MV-4-11 (cell line): ENCODE measurements around the gene KIF5B.
"Not testable (repeated sequence)": the region's sequence is repeated elsewhere in the genome, so short reads cannot be mapped to it uniquely, and the experiment has no call there.

ENCODE experiments used
- DNase-seq: peaks from one replicate; lab custom pipeline; 2025; lab: John Stamatoyannopoulos, UW

KIF5B gene

DNA sequence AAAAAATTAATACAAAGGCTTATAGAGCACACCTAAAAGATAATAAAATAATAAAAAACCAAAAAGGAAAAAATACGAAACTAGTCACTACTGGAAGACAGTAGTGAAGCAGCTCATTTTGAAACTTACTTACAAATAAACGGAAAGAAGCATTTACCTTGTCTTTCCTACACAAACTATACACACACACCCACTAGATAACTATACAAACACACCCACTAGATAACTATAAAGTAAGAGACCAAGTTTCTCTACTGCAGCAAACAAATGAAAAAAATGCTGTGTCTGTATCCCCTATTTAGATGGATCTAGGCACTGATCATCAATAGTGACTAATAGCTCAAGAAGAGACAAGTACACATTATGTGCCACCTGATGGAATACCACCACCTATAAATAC lies 49.2 kb downstream of the KIF5B start:
- no peak for DNase-seq

DNA sequence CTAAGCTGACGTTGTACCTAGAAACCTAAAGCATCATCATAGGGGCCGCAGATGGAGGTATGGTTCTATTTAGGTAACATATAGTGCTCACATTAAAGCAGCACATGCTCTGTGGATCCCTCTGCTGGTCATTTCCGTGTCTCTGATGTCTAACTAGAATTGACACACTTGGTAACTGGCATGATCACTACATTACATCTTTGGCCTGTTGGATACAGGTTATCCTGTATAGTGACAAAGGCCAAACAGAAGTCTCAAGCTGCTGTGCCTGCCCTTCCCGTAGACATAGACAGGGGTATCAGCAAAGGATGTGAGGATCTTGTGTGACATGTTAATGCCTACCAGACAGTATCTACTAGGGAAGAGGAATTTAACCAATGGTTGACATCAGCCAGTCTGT lies 51.2 kb downstream of the KIF5B start:
- DNase-seq: peak; percentile 59

GRCh38 chr10:32004161-32004591 lies 52.0 kb downstream of the KIF5B start:
- DNase-seq: no peak

DNA sequence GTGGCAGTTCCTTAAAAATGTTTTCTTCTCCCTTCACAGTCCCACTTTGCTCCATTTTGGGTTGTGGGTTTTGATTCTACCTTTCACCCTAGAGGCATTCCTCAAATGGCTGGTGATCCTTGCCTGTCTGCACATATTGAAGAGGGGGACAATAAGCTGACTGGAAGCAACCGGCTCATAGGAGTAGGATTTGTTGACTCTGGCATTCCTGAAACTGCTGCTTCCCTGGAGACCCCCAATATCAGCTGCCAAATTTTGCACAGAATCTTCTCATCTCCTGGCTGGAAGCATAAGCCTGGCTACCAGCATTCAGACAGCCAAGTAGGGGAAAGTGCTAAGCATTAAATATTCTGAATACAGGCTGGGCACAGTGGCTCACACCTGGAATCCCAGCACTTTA lies 53.7 kb downstream of the KIF5B start:
- no peak for DNase-seq

GRCh38 chr10:32000937-32001336 lies 55.3 kb downstream of the KIF5B start:
- DNase-seq: no peak

GRCh38 chr10:31999836-32000235 lies 56.4 kb downstream of the KIF5B start:
- no peak for DNase-seq

DNA sequence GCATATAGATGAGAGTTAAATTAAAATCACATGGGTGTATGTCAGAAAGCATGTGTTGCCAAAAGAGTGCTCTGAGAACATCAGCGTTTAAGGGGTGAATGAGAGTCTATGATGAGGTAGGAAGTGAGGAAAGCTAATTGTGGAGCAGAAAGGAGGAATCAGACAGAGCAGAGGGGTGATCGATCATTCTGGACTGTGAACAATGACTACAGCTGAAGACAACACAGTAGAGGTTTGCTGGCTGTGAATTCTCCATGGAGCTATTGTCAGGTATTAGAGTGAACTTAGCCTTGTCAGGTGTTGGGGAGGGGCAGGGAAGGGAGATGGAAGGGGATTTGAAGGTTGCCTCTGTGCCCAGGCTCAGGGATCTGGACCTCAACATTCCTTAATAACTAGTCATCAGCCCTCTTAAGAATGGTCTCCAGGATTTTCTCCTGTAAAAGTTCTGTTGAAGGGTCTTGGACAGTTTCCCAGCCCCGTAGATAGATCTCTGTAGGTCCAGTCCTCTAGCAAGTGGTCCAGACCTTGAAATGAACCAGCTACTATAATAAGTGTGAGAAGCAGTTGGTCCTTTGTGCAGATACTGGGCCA lies 57.1 kb downstream of the KIF5B start:
- DNase-seq: no peak

GRCh38 chr10:31994926-31995325 lies 61.3 kb downstream of the KIF5B start:
- no peak for DNase-seq

- DNase-seq: no peak
Measured at GRCh38 chr10:31990937-31991336, 65.3 kb downstream of the KIF5B start.

GRCh38 chr10:31987786-31988185 lies 68.4 kb downstream of the KIF5B start:
- DNase-seq: not testable (repeated sequence)

GRCh38 chr10:31982111-31982510 lies 74.1 kb downstream of the KIF5B start:
- no peak for DNase-seq

DNA sequence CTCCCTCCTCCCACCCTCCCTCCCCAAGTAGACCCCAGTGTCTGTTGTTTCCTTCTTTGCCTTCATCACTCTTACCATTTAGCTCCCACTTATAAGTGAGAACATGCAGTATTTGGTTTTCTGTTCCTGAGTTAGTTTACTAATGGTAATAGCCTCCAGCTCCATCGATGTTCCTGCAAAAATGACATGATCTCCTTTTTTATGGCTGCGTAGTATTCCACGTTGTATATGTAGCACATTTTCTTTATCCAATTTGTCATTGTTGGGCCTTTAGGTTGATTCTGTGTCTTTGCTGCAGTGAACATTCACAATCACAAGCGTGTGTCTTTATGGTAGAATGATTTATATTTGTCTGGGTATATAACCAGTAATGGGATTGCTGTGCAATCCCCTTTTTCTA lies 75.8 kb downstream of the KIF5B start:
- no peak for DNase-seq

DNA sequence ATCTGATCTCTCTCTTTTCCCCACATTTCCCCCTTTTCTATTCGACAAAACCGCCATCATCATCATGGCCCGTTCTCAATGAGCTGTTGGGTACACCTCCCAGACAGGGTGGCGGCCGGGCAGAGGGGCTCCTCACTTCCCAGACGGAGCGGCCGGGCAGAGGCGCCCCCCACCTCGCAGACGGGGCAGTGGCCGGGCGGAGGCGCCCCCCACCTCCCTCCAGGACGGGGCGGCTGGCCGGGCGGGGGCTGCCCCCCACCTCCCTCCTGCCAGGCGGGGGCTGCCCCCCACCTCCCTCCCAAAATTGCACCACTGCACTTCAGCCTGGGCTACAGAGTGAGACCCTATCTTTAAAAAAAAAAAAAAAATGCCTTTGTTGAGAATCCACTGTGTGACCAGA lies 77.2 kb downstream of the KIF5B start:
- DNase-seq: not testable (repeated sequence)

- DNase-seq: no peak
Measured at GRCh38 chr10:31978156-31978483, 78.1 kb downstream of the KIF5B start.

DNA sequence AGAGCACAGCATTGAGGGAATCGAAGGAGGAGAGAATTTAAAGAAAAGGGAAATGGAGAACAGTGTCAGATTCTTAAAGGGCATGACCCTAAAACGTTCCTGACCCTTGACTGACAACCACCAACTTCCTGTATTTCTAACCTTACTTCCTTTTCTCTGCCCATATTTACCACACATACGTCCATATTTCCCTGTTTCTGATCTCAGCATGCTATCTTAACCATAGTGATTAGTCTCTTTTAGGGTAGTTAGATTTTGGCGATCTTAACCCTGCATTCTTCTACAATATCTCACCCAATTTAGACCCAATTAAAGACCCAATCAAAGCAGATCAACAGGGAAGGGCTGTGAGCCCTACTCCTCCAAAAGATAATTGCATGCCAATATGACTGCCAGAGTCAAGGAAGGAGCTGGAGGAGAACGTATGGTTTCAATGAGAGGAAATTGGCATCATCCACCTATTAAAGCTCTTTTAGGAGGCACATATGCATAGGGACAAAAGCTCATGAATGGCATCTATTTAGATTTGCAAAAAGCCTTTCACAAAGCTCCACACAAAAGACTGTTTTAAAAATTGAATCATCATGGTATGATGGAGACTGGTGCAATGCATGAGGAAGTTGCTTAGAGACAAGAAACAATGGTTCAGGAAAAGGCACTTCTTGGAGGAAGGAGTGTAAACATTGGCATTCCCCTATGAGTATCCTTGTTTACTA lies 78.6 kb downstream of the KIF5B start:
- DNase-seq: peak; percentile 98

GRCh38 chr10:31975157-31975765 lies 81.0 kb downstream of the KIF5B start:
- DNase-seq: no peak

GRCh38 chr10:31974434-31975124 lies 81.6 kb downstream of the KIF5B start:
- no peak for DNase-seq

DNA sequence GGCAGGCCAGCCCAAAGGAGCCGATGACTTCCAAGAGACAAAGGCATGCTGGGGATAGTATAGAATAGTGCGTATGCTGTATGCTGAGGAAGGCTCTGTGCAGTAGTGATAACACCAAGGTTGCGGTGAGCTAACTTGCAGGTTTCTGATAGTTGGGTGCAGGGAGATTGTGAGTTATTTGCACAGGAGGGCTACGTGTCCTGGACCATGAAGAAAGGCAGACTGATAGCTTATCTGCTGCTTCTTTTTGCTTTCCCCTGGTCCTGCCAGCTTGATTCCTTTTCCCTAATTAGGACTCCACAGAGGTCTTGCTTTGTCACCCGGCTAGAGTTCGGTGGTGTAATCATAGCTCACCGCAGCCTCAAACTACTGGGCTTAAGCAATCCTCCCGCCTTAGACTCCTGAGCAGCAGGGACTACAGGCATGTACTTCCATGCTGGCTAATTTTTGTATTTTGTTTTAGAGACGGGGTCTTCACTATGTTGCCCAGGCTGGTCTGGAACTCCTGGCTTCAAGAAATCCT lies 83.6 kb downstream of the KIF5B start:
- DNase-seq: peak; percentile 95

DNA sequence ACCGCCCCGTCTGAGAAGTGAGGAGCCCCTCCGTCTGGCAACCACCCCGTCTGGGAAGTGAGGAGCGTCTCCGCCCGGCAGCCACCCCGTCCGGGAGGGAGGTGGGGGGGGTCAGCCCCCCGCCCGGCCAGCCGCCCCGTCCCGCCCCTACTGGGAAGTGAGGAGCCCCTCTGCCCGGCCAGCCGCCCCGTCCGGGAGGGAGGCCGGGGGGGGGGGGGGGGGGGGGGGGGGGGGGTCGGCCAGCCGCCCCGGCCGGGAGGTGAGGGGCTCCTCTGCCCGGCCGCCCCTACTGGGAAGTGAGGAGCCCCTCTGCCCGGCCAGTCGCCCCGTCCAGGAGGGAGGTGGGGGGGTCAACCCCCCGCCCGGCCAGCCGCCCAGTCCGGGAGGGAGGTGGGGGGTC lies 86.4 kb downstream of the KIF5B start:
- not testable (repeated sequence) for DNase-seq

- DNase-seq: no peak
Measured at GRCh38 chr10:31963589-31963980, 92.6 kb downstream of the KIF5B start.

GRCh38 chr10:31962826-31963588 lies 93.2 kb downstream of the KIF5B start:
- DNase-seq: no peak
